ENCODE data around the gene HOXD12.

HOXD12 gene

GRCh38 chr2:176151442-176152287 lies 52.1 kb downstream of the HOXD12 start, which contains the start of gene HOXD4:
TSS of gene HOXD4 (plus strand) at chr2:176151550. CDS start at chr2:176151634, 84 bp downstream.
- DNase-seq: no peak

Data from NCI-H2227 treated with DMSO at 0.1 percent for 48 hours (cell line).